Erythroblast (primary cell): ENCODE results near the gene WDR5B.

ENCODE experiments used
- DNase-seq, 2 experiments: peaks; one replicate each; lab custom pipeline; 2025; lab: John Stamatoyannopoulos, UW
- GATA1 ChIP-seq: IDR thresholded peaks from 2 replicates; pipeline ENCODE4 v1.6.1; 2011; ENCODE audit warnings: low read depth, mild to moderate bottlenecking, control low read depth, low read length, moderate library complexity
- POLR2A ChIP-seq: IDR thresholded peaks from 2 replicates; pipeline ENCODE4 v1.6.1; 2011; ENCODE audit warnings: mild to moderate bottlenecking, low read length

The WDR5B gene

DNA sequence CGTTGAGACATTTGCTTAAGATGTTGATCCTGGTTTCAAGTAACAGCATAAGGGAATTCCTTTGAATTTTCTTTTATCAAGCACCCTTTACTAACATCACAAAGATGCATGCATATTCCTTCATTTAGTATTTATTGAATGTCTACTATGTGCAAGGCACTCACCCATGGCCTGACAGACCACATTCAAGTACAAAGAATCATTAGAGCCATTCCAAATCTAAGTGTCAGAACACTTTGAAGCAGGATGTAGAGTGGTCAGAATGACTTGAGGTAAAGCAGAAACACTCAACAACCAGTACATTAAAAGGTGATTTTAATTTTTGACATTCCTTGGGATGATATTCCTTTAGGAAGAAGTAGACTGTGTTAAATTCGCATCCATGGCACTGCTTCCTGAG, 6.0 kb upstream of the WDR5B start:
- DNase-seq, result no peak
- TF ChIP-seq POLR2A (no peak), GATA1 (no peak)

DNA sequence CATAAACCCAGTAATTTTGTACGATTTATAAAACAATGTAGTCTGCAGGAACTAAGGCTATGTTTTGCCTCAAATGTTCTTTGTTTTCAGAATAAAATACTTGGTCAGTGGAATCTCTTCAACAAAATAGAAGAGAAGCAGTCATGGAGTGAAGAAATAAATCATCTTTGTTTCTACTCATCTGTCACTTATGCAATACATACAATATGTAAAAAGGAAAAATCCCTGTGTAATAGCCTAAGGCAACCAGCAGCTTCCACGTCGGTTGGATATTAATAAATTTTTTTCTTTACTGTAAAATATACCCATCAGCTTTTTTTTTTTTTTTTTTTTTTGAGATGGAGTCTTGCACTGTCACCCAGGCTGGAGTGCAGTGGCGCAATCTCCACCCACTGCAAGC, 5.2 kb upstream of the WDR5B start:
- TF ChIP-seq GATA1 (no peak), POLR2A (no peak)
- no peak for DNase-seq

GRCh38 chr3:122416966-122417365, 1.1 kb upstream of the WDR5B start:
- no peak for DNase-seq

GRCh38 chr3:122415104-122415744, 638 bp downstream of the WDR5B start:
- no peak for DNase-seq
- TF ChIP-seq GATA1 (no peak), POLR2A (no peak)

More at GRCh38 chr3:122416966-122417365, 1.1 kb upstream of the WDR5B start:
- TF ChIP-seq GATA1, result no peak
- TF ChIP-seq POLR2A, result no peak

DNA sequence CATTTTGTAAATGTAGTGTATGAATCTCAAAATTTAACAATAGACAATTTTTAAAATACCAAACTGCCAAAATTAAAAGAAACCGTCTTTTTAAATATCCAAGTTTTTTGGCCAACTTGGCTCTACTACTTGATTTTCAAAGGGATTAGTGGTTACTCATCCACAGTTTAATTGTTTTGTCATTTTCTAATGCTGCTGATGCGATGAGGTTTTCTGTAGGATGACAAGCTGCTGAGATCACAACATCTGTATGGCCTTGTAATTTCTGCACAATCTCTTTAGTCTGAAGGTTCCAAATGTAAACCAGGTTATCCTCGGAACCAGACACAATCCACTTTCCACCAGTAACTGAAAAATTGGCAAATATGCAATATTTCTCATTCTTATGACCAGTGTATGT, 1.5 kb downstream of the WDR5B start:
- no peak for TF ChIP-seq GATA1
- TF ChIP-seq POLR2A, result no peak
- DNase-seq, result no peak

DNA sequence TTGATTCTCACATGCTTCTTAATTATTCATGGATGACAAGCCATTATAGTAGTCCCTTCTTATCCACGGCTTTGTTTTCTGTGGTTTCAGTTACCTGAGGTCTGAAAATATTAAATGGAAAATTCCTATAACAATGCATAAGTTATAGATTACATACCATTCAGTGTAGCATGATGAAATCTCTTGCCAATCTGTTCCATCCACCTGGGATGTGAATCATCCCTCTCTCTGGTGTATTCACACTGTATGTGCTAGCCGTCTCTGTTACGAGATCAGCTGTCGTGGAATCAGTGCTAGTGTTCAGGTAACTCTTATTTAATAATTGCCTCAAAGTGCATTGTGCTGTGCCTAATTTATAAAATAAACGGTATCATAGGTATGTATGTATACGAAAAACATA, 5.2 kb downstream of the WDR5B start:
- DNase-seq, result no peak
- TF ChIP-seq POLR2A, result no peak
- TF ChIP-seq GATA1, result no peak

- no peak for TF ChIP-seq POLR2A
- TF ChIP-seq GATA1, result no peak
- DNase-seq, result no peak
Measured at GRCh38 chr3:122410111-122410510, 5.8 kb downstream of the WDR5B start.

DNA sequence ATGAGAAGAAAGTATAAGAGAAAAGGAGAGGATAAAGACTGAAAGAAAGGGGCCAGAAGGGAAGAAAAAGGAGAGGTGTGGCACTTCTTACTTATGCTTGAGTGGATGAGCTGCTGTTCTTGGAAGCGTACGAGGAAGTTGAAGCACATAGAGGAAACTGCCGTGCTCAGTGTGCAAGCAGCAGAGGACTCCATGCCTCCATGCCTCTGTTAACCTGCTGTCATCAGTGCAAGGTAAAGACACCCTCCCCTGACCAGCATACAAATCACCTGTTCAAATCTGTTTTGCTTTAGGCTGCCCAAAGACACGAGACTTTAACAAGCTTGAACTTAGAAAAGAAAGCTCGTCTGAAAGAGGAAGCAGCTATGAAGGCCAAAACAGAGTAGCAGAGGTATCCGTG, 6.4 kb downstream of the WDR5B start:
- TF ChIP-seq GATA1, result no peak
- no peak for TF ChIP-seq POLR2A
- no peak for DNase-seq

DNA sequence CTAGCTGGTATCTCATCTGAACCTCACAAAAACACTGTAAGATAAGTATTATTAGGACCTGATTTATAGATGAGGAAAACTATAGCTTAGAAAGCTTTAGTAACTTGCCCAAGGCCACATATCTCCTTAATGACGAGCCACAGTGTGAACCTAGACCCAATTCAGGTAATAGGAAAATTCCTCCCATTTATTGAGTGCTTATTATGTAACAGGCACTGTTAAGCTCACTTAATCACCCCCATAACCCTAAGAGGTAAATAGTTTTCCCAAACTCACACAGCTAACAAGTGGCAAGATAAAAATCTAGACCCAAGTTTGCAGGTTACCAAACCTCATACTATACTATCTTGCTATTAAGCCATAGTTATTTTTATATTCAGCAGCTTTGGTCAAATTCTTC, 7.9 kb downstream of the WDR5B start:
- TF ChIP-seq POLR2A, result no peak
- no peak for TF ChIP-seq GATA1
- no peak for DNase-seq

DNA sequence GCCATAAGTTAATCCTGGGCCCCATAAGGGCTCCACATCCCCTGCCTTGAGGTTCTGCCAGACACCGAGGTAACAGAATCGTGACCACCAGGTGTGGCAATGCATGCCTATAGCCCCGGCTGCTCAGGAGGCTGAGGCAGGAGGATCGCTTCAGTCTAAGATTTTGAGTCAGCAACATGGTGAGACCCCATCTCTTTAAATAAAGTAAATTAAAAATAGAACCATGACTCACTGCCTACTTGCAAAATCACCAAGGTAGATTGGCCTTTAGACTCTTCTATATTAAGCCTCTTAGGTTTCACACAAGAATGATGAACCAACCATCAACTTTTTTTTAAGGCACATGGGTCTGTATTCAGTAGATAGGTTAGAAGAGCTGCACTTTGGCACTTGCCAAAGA, 9.7 kb downstream of the WDR5B start:
- DNase-seq, result no peak

DNA sequence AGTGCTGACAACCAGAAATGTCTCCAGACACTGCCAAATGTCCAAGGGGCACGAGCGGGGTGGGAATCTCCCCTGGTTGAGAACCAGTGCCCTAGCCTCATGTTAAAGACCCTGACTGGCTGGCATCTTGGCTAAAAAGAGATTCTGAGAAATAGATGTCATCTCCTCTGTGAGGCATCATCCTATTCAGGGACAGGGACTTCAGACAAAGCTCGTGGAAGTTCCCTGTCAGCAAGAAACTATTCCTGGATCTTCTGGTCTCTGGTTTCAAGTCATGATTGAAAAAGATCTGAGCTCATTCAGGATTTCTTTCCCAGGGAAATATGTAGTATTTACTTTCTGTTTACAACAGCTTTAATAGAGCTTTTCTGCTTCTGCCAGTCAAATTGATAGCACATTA, 10.8 kb downstream of the WDR5B start:
- no peak for DNase-seq
- no peak for TF ChIP-seq POLR2A
- no peak for TF ChIP-seq GATA1

More for the DNA sequence above, 9.7 kb downstream of the WDR5B start:
- TF ChIP-seq GATA1 (no peak), POLR2A (no peak)

DNA sequence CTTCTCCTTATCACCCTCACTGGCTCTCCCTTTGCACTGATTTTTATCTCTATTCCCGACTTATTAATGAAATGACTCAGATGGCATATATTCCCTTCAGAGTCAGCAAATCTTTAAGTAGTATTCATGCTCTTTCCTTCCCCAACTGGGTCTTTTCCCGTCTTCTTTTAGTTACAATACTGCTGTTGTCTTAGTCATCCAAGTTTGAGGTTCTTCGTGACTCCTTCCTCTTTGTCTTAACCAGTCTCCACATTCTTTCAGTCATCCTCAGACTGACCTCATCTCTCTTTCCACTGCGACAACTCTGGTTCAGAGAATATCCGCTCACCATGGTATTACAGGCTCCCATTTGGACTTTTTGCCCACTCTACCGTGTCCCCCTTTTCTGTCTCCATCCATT, 12.4 kb downstream of the WDR5B start:
- TF ChIP-seq GATA1, result no peak
- TF ChIP-seq POLR2A, result no peak
- DNase-seq, result no peak

DNA sequence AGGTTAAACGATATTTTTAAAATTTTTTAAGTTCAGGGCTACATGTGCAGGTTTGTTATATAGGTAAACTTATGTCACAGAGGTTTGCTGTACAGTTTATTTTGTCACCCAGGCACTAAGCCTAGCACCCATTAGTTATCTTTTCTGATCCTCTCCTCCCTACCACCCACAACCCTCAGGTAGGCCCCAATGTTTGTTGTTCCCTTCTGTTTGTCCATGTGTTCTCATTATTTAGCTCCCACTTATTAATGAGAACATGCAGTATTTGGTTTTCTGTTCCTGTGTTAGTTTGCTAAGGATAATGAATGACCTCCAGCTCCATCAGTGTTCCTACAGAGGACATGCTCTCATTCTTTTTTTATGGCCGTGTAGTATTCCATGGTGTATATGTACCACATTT, 16.9 kb downstream of the WDR5B start:
- TF ChIP-seq POLR2A (no peak), GATA1 (no peak)
- no peak for DNase-seq

DNA sequence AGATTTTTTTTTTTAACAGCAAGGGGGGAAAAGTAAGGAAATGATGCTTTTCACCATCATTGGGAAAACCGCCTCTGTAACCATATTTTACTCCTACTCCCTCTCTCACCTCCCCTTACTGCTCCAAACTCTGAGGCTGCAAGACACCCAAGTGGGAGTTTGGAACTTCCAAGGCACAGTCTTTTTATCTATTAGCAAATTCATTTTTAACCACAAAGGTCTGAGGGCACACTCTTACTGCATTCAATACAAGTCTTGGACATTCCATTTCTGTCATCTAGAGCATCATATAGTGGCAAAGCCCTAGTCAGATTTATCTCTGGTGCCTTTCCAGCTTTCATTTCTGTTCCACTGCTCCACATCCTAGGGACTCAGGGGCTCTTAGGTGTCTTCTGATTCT, 18.7 kb downstream of the WDR5B start:
- TF ChIP-seq POLR2A, result no peak
- TF ChIP-seq GATA1, result no peak
- no peak for DNase-seq

DNA sequence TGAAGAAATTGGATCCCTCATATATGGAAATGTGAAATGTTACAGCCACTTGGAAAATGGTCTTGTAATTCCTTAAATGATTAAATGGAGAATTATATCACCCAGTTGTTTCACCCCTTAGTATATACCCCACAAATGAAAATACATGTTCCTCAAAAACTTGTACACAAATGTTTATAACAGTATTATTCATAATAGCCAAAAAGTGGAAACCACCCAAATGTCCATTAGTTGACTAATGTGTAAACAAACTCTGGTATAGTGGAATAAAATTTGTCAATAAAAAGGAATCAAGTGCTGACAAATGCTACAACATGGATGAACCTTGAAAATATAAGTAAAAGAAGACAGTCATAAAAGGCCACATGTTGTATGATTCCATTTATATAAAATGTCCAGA, 19.4 kb downstream of the WDR5B start:
- TF ChIP-seq POLR2A (no peak), GATA1 (no peak)
- no peak for DNase-seq
